HG03095 (cell line): ENCODE data around the gene SLC25A13.
"Not testable (repeated sequence)": the region's sequence is repeated elsewhere in the genome, so short reads cannot be mapped to it uniquely, and the experiment has no call there.

Experiments
- ATAC-seq: cut with Tn5 transposase; IDR thresholded peaks from one replicate; pipeline ENCODE4 v1.9.1; 2021; ENCODE audit warnings: moderate library complexity; ENCODE audit not compliant: unreplicated experiment

Gene SLC25A13

DNA sequence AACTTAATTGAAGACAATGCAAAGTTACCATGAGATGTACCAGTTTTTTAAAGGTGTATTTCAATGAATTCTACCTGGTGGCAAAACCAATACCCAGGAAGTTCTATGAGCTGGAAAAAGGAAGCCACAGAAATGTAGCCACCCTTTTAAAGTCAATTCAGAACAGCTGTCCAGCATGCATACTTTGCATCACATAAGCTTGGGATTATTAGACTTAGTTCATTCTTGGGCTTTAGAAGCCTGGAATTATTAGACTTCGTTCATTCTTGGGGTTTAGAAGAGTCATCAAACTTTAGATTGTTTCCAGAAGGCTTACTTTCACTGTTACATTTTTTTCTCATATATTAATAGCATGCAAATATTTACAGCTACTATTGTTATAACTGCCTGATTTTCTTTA is 20.9 kb downstream of the SLC25A13 start:
- ATAC-seq, result no peak

DNA sequence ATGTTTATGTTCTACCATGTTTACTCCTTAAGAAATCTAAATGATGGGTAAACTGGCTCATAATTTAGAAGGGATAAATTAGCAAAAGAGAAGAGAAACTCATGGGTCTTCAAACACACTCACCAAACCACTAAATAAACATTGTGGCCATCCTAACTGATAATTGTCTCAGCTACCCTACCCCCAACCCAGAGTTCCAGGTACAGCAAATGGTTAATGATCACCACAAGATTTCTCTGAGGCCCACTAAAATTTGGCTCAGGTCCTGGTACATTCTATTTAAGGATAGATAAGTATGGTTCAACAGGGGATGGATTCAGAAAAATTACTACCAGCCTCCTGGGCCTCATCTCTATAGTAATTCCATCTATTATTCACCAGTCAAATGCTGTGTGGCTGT is 21.4 kb downstream of the SLC25A13 start:
- ATAC-seq, result no peak

- ATAC-seq, result no peak
Measured at GRCh38 chr7:96299496-96299895, 22.4 kb downstream of the SLC25A13 start.

- ATAC-seq, result no peak
Measured at GRCh38 chr7:96297876-96298275, 24.0 kb downstream of the SLC25A13 start.

- not testable (repeated sequence) for ATAC-seq
Measured at GRCh38 chr7:96297446-96297845, 24.5 kb downstream of the SLC25A13 start.

GRCh38 chr7:96293911-96294310 is 28.0 kb downstream of the SLC25A13 start:
- ATAC-seq, result not testable (repeated sequence)

DNA sequence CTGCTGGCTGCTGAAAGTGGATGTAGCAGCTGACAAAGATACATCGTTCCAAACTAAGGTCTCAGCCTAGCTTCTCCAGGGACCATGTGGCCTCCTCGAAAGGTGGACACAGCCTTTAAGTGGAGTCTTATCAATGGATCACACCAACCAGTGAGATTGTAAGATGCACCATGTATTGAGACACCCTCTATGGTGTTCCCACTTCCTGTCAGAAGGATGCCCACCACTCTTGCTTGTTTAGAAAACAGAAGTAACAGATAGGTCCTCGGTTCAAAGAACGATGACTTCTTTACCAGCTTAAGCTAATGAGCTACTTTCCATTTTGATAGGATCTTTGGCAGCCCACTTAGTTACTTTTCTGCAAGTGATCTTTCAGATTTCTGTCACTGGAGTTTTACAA is 34.3 kb downstream of the SLC25A13 start:
- ATAC-seq, result no peak

- no peak for ATAC-seq
Measured at GRCh38 chr7:96287132-96287531, 34.8 kb downstream of the SLC25A13 start.

GRCh38 chr7:96285579-96285978 is 36.3 kb downstream of the SLC25A13 start:
- ATAC-seq, result peak; percentile 59

DNA sequence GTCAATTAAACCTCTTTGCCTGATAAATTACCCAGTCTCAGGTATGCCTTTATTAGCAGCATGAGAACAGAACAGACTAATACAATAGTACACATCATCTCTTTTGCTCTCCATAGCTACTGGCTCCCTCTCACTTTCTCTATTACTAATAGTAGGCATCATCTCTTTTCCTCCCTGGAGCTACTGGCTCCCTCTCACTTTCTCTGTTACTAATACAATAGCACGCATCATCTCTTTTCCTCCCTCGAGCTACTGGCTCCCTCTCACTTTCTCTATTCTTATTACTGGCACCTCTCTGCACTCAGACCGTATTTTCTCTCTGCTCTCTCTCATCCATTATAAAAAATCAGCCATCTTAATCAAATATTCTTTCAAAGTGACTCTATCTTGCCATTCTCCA is 37.1 kb downstream of the SLC25A13 start:
- peak; percentile 49 for ATAC-seq

- no peak for ATAC-seq
Measured at GRCh38 chr7:96284240-96284639, 37.7 kb downstream of the SLC25A13 start.

- ATAC-seq, result no peak
Measured at GRCh38 chr7:96282835-96283234, 39.1 kb downstream of the SLC25A13 start.

DNA sequence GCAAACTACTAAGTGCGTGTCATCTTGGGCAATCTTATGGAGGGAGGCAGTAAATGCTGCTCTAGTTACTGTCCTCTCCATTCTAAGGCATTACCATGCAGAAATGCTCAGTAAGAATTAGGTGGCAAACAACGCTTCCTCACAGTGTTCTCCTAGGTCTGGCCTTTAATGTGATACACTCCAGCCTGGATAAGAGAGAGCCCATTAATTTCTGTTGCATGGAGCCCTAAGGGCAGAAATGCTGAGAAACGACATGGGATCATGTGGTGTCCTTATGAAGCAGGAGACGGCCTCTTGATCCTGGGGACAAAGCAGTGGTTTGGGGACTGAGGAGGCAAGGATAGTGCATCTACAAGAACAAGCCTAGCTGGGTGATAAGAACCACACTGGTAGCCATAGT is 44.0 kb downstream of the SLC25A13 start:
- no peak for ATAC-seq

DNA sequence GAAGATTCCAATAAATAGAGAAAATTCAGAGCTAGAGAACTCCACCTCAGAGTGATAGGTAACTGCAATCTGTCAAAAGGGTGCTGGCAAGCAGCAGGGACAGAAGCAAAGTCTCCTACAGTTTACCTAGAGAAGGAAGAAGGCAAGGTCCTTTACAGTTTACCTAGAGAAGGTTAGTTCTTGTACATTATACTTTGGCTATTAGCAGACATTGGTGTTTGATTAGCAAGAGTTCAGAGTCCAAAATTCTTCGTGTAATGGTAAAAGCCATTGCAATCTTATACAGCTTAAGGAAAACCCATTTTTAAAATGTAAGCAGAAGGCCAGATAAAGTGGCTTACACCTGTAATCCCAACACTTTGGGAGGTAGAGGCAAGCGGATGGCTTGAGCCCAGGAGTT is 45.9 kb downstream of the SLC25A13 start:
- ATAC-seq, result no peak

DNA sequence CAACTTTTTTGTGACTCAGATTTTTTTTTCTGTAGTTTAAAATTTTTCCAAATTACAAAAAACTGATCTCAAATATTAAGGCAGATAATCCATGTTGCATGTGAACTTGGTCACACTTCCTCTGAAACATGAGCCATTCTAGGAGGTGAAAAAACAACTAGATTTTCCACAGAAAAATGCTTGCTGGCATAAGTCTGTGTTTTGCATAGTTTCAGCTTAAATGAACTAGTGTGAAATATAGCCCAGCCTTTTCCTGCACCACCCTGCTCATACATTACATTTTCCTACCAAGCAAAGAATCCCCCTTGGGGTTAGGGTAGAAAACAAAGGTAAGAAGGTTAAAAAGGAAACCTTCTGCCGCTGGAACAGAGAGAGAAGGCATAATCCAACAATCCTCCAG is 48.2 kb downstream of the SLC25A13 start:
- ATAC-seq, result no peak

- no peak for ATAC-seq
Measured at GRCh38 chr7:96269246-96269994, 52.5 kb downstream of the SLC25A13 start.

- ATAC-seq, result no peak
Measured at GRCh38 chr7:96266580-96266979, 55.3 kb downstream of the SLC25A13 start.

DNA sequence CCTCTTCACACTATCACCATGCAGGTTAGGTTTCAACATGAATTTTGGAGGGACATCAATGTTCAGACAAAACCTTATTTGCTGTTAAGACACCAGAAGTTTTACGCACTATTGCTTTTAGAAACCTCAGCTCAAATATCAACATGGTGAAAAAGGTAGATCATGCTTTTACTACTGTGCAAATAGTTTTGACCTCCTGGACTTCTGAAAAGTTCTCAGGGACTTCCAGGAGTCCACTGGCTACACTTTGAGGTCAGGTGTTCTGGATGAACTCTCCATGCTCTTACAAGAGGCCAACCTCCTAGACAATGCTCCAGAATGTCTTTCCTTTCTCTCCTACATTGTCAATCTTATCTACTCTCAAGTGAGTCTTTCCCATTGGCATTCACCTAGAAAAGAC is 55.9 kb downstream of the SLC25A13 start:
- no peak for ATAC-seq

- ATAC-seq, result no peak
Measured at GRCh38 chr7:96253964-96254363, 67.9 kb downstream of the SLC25A13 start.

DNA sequence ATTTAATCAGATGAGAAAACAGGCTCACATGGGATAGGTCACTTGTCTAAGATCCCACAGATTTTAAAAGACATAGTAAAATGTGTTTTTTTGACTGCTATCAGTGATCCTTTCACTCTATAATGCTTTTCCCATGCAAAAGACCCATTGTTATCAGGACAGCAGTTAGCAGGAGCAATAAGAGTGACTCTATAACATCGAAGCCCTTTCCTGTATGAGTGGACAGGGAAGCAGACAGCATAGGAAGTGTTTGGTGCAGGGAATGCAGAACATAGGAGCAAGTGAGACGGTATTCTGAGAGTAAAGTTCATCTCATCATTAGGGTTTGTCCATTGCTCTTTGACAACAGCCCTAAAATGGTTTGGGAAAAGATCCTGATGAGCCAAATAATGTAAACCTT is 68.5 kb downstream of the SLC25A13 start:
- ATAC-seq, result no peak

- ATAC-seq, result no peak
Measured at GRCh38 chr7:96250776-96251361, 71.0 kb downstream of the SLC25A13 start.

- ATAC-seq, result no peak
Measured at GRCh38 chr7:96248405-96248804, 73.5 kb downstream of the SLC25A13 start.

- no peak for ATAC-seq
Measured at GRCh38 chr7:96246919-96247318, 75.0 kb downstream of the SLC25A13 start.
